B cell (primary cell): ENCODE data around the gene RASSF1. TPM values are rescaled to one million over a fixed set of nuclear protein-coding genes. Genes with fewer than 3 reads are reported as not detected.

ENCODE experiments used
- ATAC-seq: fragments of 200-7000 bp; cut with Tn5 transposase; one replicate; pipeline ENCODE4 v1.10.0; 2021; ENCODE audit warnings: low read depth, mild to moderate bottlenecking, moderate number of reproducible peaks, moderate library complexity
- CTCF ChIA-PET: fragments of 350-600 bp; sonication (Branson Sonifier 250); formaldehyde crosslinking; loops from one replicate; lab custom pipeline; 2021; ENCODE audit warnings: antibody characterized with exemption, inconsistent platforms; lab: Charles Lee
- POLR2A ChIA-PET: fragments of 350-600 bp; sonication (Branson Sonifier 250); formaldehyde crosslinking; loops from one replicate; lab custom pipeline; 2021; ENCODE audit warnings: antibody characterized with exemption; lab: Charles Lee
- DNase-seq: peaks from one replicate; pipeline ENCODE4 v3.0.0; 2013
- H2AFZ ChIP-seq: 2 replicates; pipeline ENCODE4 v1.6.1; 2012; ENCODE audit warnings: mild to moderate bottlenecking, low read depth, low read length; ENCODE audit not compliant: insufficient read depth, poor library complexity, severe bottlenecking
- H3K27ac ChIP-seq, 2 donors: 1 replicate in 1 of 2; 2 replicates in 1 of 2; pipeline ENCODE4 v1.5.1; 2012 to 2013; ENCODE audit warnings: low read length in 2 of 2, mild to moderate bottlenecking in 2 of 2, moderate library complexity in 1 of 2
- H3K27me3 ChIP-seq, 4 experiments: fragments of 200-600 bp in 1 of 4; sonication (generic) in 1 of 4; replicated peaks in 1 of 4; 1 replicate in 2 of 4; 2 replicates in 2 of 4; pipeline versions ENCODE4 v1.6.1 to v1.7.0; 2013 to 2016; ENCODE audit warnings: low read length in 3 of 4, mild to moderate bottlenecking in 2 of 4, mixed read lengths in 1 of 4, moderate library complexity in 1 of 4; ENCODE audit not compliant: insufficient read depth in 4 of 4, control insufficient read depth in 3 of 4; ENCODE audit errors: control extremely low read depth in 1 of 4
- H3K36me3 ChIP-seq, 2 experiments: replicated peaks in 1 of 2; 1 replicate in 1 of 2; 2 replicates in 1 of 2; pipeline versions ENCODE4 v1.6.1 to v1.7.1; 2013; ENCODE audit warnings: low read length in 1 of 2; ENCODE audit not compliant: insufficient read depth in 2 of 2, control insufficient read depth in 1 of 2; ENCODE audit errors: control extremely low read depth in 1 of 2, extremely low read depth in 1 of 2
- H3K4me1 ChIP-seq, 2 donors: fragments of 200-600 bp in 1 of 2; sonication (generic) in 1 of 2; 1 replicate in 1 of 2; 2 replicates in 1 of 2; pipeline versions ENCODE4 v1.5.1 to v1.6.1; 2013 to 2017; ENCODE audit warnings: low read length in 2 of 2; ENCODE audit not compliant: control insufficient read depth in 2 of 2, insufficient read depth in 2 of 2
- H3K4me2 ChIP-seq: replicated peaks from 2 replicates; pipeline ENCODE3; 2012; ENCODE audit warnings: mild to moderate bottlenecking, low read depth, low read length; ENCODE audit not compliant: poor library complexity, severe bottlenecking
- H3K4me3 ChIP-seq, 5 experiments: fragments of 200-600 bp in 1 of 5; sonication (generic) in 1 of 5; 1 replicate in 3 of 5; 2 replicates in 2 of 5; pipeline versions ENCODE4 v1.5.1 to v1.7.0; 2011 to 2016; ENCODE audit warnings: low read length in 4 of 5, mild to moderate bottlenecking in 4 of 5, low read depth in 2 of 5, control low read depth in 1 of 5, moderate library complexity in 1 of 5; ENCODE audit not compliant: insufficient read depth in 1 of 5; ENCODE audit errors: control extremely low read depth in 1 of 5, extremely low read depth in 1 of 5
- H3K79me2 ChIP-seq: fragments of 200-600 bp; sonication (generic); one replicate; pipeline ENCODE4 v1.6.0; 2016; ENCODE audit warnings: low read length; ENCODE audit not compliant: control insufficient read depth, insufficient read depth
- H3K9ac ChIP-seq: fragments of 200-600 bp; sonication (generic); 2 replicates; pipeline ENCODE4 v1.6.1; 2017; ENCODE audit warnings: mild to moderate bottlenecking, low read length, moderate library complexity
- H3K9me3 ChIP-seq, 3 donors: one replicate each; pipeline versions ENCODE4 v1.6.1 to v1.7.1; 2013; ENCODE audit warnings: low read length in 2 of 3; ENCODE audit not compliant: control insufficient read depth in 2 of 3, insufficient read depth in 1 of 3; ENCODE audit errors: control extremely low read depth in 1 of 3
- H4K20me1 ChIP-seq: 2 replicates; pipeline ENCODE4 v1.6.0; 2012; ENCODE audit warnings: mild to moderate bottlenecking, low read length; ENCODE audit not compliant: insufficient read depth, control insufficient read depth, poor library complexity, severe bottlenecking
- H3K27ac Mint-ChIP-seq: one replicate; pipeline ENCODE4 v1.8.0; 2021; ENCODE audit warnings: mixed read lengths
- H3K27me3 Mint-ChIP-seq: one replicate; pipeline ENCODE4 v1.8.0; 2021; ENCODE audit warnings: mixed read lengths
- H3K4me1 Mint-ChIP-seq: one replicate; pipeline ENCODE4 v1.8.0; 2021; ENCODE audit warnings: mixed read lengths
- H3K4me3 Mint-ChIP-seq: one replicate; pipeline ENCODE4 v1.8.0; 2021; ENCODE audit warnings: mixed read lengths
- H3K9me3 Mint-ChIP-seq: one replicate; pipeline ENCODE4 v1.8.0; 2022; ENCODE audit warnings: mixed read lengths; ENCODE audit not compliant: insufficient read depth
- CTCF ChIP-seq: fragments of 200-600 bp; IDR thresholded peaks from one replicate; pipeline ENCODE4 v1.8.0; 2022; ENCODE audit warnings: antibody characterized with exemption, mild to moderate bottlenecking
- EZH2 ChIP-seq: IDR thresholded peaks from 2 replicates; pipeline ENCODE4 v1.6.1; 2012; ENCODE audit warnings: borderline replicate concordance, low read depth, mild to moderate bottlenecking, moderate library complexity, low read length; ENCODE audit not compliant: insufficient read depth, poor library complexity, severe bottlenecking
- WGBS: methylation state at CpG from one replicate; pipeline ENCODE4 v1.1.5; 2013; ENCODE audit warnings: missing lambda C conversion rate; ENCODE audit not compliant: insufficient coverage; 5-methylcytosine and 5-hydroxymethylcytosine counted together
- intact Hi-C: fragments of 100-400 bp; cut with micrococcal nuclease; formaldehyde crosslinking; loops from one replicate; pipeline ENCODE4 v1.10.0; 2022
- polyA plus RNA-seq: library from polyadenylated mRNA; depleted of rRNA; stranded (reverse); fragments of >200 nt; gene quantifications from 2 replicates; pipeline ENCODE4 v1.2.3, GENCODE V29; 2012
- total RNA-seq, 2 donors: library from RNA; stranded (reverse); fragments of 120-200 nt in 1 of 2; gene quantifications; 1 replicate in 1 of 2; 2 replicates in 1 of 2; pipeline versions ENCODE4 v1.2.3 to v1.2.4, GENCODE V29; 2013 to 2022

The RASSF1 gene
- total and polyA plus RNA-seq, 2 donors (not counting 1 experiment from before 2014, with no cell fraction given) = 121 to 223 TPM

- Mint-ChIP-seq H3K4me3 (no peak overlapping the region), H3K4me1 (no peaks in the 10 kb centered on the region), H3K9me3 (no peaks in the 10 kb centered on the region), H3K27me3 (peaks cover 12% of the 10 kb centered on the region), H3K27ac (no peak overlapping the region)
- H3K9ac ChIP-seq = no peak overlapping the region
- no peak overlapping the region for H3K27ac ChIP-seq
- no peak for DNase-seq
- no peaks in the 10 kb centered on the region for H3K79me2 ChIP-seq
- no peak overlapping the region for H3K4me3 ChIP-seq
- no peak overlapping the region for H2AFZ ChIP-seq
- no peak for TF ChIP-seq CTCF
- no peak for TF ChIP-seq EZH2
- CTCF ChIA-PET = no interaction called here
- H4K20me1 ChIP-seq = no peaks in the 10 kb centered on the region
- intact Hi-C loops = no loop called here
- POLR2A ChIA-PET = no interaction called here
- no peaks in the 10 kb centered on the region for H3K9me3 ChIP-seq
- H3K36me3 ChIP-seq = no peaks in the 10 kb centered on the region
- H3K4me1 ChIP-seq = no peaks in the 10 kb centered on the region
- no peaks in the 10 kb centered on the region for H3K27me3 ChIP-seq
- H3K4me2 ChIP-seq = no peak overlapping the region
- ATAC-seq = no peak
- 59% methylated on average over 6 of the region's 13 CpGs for WGBS
Measured at GRCh38 chr3:50385754-50386153, 45.1 kb upstream of the RASSF1 start.

- H3K4me1 ChIP-seq = no peaks in the 10 kb centered on the region
- no peak overlapping the region for H2AFZ ChIP-seq
- Mint-ChIP-seq H3K4me3 (no peak overlapping the region), H3K9me3 (no peaks in the 10 kb centered on the region), H3K27me3 (peaks cover 12% of the 10 kb centered on the region), H3K4me1 (no peaks in the 10 kb centered on the region), H3K27ac (no peak overlapping the region)
- intact Hi-C loops = no loop called here
- DNase-seq (no peak), ATAC-seq (no peak)
- no peaks in the 10 kb centered on the region for H4K20me1 ChIP-seq
- WGBS = 91% methylated on average over 6 of the region's 6 CpGs
- TF ChIP-seq CTCF (no peak), EZH2 (no peak)
- no peaks in the 10 kb centered on the region for H3K36me3 ChIP-seq
- H3K9me3 ChIP-seq = no peaks in the 10 kb centered on the region
- CTCF ChIA-PET = interaction anchor here (0.7 kb wide), 1 partner anchor 1006 kb away, joined by 5 read pairs; no protein-coding TSS in a partner anchor
- H3K27me3 ChIP-seq = no peaks in the 10 kb centered on the region
- H3K9ac ChIP-seq = no peak overlapping the region
- no peak overlapping the region for H3K27ac ChIP-seq
- H3K79me2 ChIP-seq = no peaks in the 10 kb centered on the region
- POLR2A ChIA-PET = no interaction called here
- no peak overlapping the region for H3K4me2 ChIP-seq
- no peak overlapping the region for H3K4me3 ChIP-seq
Measured at GRCh38 chr3:50383750-50384149, 43.1 kb upstream of the RASSF1 start.
